Lung (tissue), 12 donors: ENCODE data around the gene PPWD1. TPM values are rescaled to one million over a fixed set of nuclear protein-coding genes. Genes with fewer than 3 reads are reported as not detected.

Experiments used
- ATAC-seq: fragments of 200-7000 bp; cut with Tn5 transposase; one replicate; pipeline ENCODE4 v1.9.1; 2020; ENCODE audit warnings: moderate number of reproducible peaks; ENCODE audit not compliant: insufficient read depth, low FRiP score
- DNase-seq, 3 donors: peaks; one replicate each; pipeline ENCODE4 v3.0.0-alpha.2; 2013 to 2017
- H3K27ac ChIP-seq, 2 donors: one replicate each; pipeline ENCODE4 v1.5.1; 2013; ENCODE audit warnings: mild to moderate bottlenecking in 2 of 2, moderate library complexity in 2 of 2, control low read depth in 1 of 2, inconsistent platforms in 1 of 2, low read depth in 1 of 2, low read length in 1 of 2
- H3K27me3 ChIP-seq, 3 donors: one replicate each; pipeline ENCODE4 v1.5.1; 2013; ENCODE audit warnings: low read length in 2 of 3; ENCODE audit not compliant: control insufficient read depth in 3 of 3, insufficient read depth in 3 of 3
- H3K36me3 ChIP-seq, 4 donors: one replicate each; pipeline ENCODE4 v1.5.1; 2013; ENCODE audit warnings: low read length in 4 of 4, mild to moderate bottlenecking in 1 of 4, moderate library complexity in 1 of 4; ENCODE audit not compliant: control insufficient read depth in 4 of 4, insufficient read depth in 4 of 4
- H3K4me1 ChIP-seq, 5 donors: one replicate each; pipeline ENCODE4 v1.5.1; 2013; ENCODE audit warnings: low read length in 5 of 5, mild to moderate bottlenecking in 2 of 5, moderate library complexity in 1 of 5; ENCODE audit not compliant: control insufficient read depth in 5 of 5, insufficient read depth in 5 of 5
- H3K4me3 ChIP-seq: one replicate; pipeline ENCODE4 v1.5.1; 2013; ENCODE audit warnings: mild to moderate bottlenecking, control low read depth, moderate library complexity
- H3K9ac ChIP-seq, 2 donors: one replicate each; pipeline ENCODE4 v1.5.1; 2013; ENCODE audit warnings: low read length in 2 of 2, control low read depth in 1 of 2; ENCODE audit not compliant: insufficient read depth in 1 of 2
- H3K9me3 ChIP-seq, 4 donors: one replicate each; pipeline ENCODE4 v1.5.1; 2013; ENCODE audit warnings: low read length in 3 of 4, mild to moderate bottlenecking in 1 of 4, moderate library complexity in 1 of 4; ENCODE audit not compliant: control insufficient read depth in 4 of 4, insufficient read depth in 3 of 4
- CTCF ChIP-seq: IDR thresholded peaks from 2 replicates; pipeline ENCODE4 v1.5.1; 2012; ENCODE audit warnings: mild to moderate bottlenecking; ENCODE audit errors: control extremely low read depth, extremely low read depth
- WGBS, 2 donors: extraction: QIAGEN DNeasy Blood & Tissue Kit; methylation state at CpG; one replicate each; pipeline ENCODE4 v1.1.7; 2013; 5-methylcytosine and 5-hydroxymethylcytosine counted together
- polyA plus RNA-seq, 2 donors: library from polyadenylated mRNA; stranded (reverse); fragments of 200-250 nt; gene quantifications; one replicate each; pipeline ENCODE4 v1.2.1, GENCODE V29; 2013
- total RNA-seq, 2 donors: library from RNA; depleted of rRNA in 1 of 2; stranded (reverse); fragments of >200 nt in 1 of 2; gene quantifications; one replicate each; pipeline ENCODE4 v1.2.1, GENCODE V29; 2014 to 2021
- donor health status: control.
- donor health status: control.
- donor health status: Bipolar disorder and iron deficiency.
- donor health status: healthy.
- donor health status: DM: yes; HTN: yes; CAD: no.

The PPWD1 gene
- total and polyA plus RNA-seq, 4 donors: 15.1 to 107 (median 26.2) TPM

GRCh38 chr5:65548281-65548680, 14.8 kb upstream of the PPWD1 start:
- ATAC-seq (no peak), DNase-seq (no peak)
- Histone ChIP-seq H3K9me3 (no peaks in the 10 kb centered on the region), H3K9ac (no peak overlapping the region), H3K27ac (no peak overlapping the region), H3K27me3 (no peaks in the 10 kb centered on the region), H3K4me3 (no peak overlapping the region), H3K4me1 (no peaks in the 10 kb centered on the region), H3K36me3 (peaks cover 0 to 12% (median 0%) of the 10 kb centered on the region in 4 donors)
- no peak for TF ChIP-seq CTCF
- 88 to 93% methylated on average over 7 of the region's 7 CpGs for WGBS, 2 donors

DNA sequence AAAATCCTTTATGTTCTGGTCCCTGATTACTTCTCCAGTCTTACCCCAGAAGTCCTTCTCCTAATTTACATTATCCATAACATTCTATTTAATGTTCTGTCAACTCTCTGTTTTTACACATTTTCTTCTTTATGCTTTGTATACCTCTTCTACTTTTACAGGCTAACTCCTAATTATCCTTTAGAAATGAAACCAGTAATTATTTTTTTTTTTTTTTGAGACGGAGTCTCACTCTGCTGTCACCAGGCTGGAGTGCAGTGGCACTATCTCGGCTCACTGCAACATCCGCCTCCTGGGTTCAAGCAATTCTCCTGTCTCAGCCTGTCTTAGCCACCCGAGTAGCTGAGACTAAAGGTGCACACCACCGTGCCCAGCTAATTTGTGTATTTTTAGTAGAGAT, 9.2 kb upstream of the PPWD1 start:
- H3K4me1 ChIP-seq: no peaks in the 10 kb centered on the region
- ATAC-seq: no peak

GRCh38 chr5:65555287-65555686, 7.8 kb upstream of the PPWD1 start:
- Histone ChIP-seq H3K36me3 (peaks cover 0 to 13% (median 0%) of the 10 kb centered on the region in 4 donors), H3K4me1 (no peaks in the 10 kb centered on the region), H3K9ac (no peak overlapping the region), H3K27ac (no peak overlapping the region), H3K4me3 (no peak overlapping the region), H3K9me3 (no peaks in the 10 kb centered on the region), H3K27me3 (no peaks in the 10 kb centered on the region)
- no peak for TF ChIP-seq CTCF
- ATAC-seq (no peak), DNase-seq (no peak)

More for the DNA sequence above, 9.2 kb upstream of the PPWD1 start:
- peaks cover 0 to 13% (median 0%) of the 10 kb centered on the region in 4 donors for H3K36me3 ChIP-seq
- TF ChIP-seq CTCF: no peak
- no peak for DNase-seq
- H3K9ac ChIP-seq: no peak overlapping the region
- H3K9me3 ChIP-seq: no peaks in the 10 kb centered on the region
- no peak overlapping the region for H3K27ac ChIP-seq
- no peak overlapping the region for H3K4me3 ChIP-seq
- WGBS, 2 donors: 87 to 96% methylated on average over 5 of the region's 5 CpGs
- no peaks in the 10 kb centered on the region for H3K27me3 ChIP-seq

- TF ChIP-seq CTCF: no peak
- ATAC-seq: no peak
- Histone ChIP-seq H3K27ac (no peak overlapping the region), H3K4me3 (no peak overlapping the region), H3K4me1 (no peaks in the 10 kb centered on the region), H3K9ac (no peak overlapping the region), H3K9me3 (no peaks in the 10 kb centered on the region), H3K27me3 (no peaks in the 10 kb centered on the region), H3K36me3 (peaks cover 0 to 13% (median 0%) of the 10 kb centered on the region in 4 donors)
- WGBS, 2 donors: 86 to 95% methylated on average over 2 of the region's 2 CpGs
- DNase-seq: no peak
These were observed 6.9 kb upstream of the PPWD1 start for GRCh38 chr5:65556181-65556580.
